GM19043 (cell line): ENCODE results near the gene NTNG1.

Source experiments
- ATAC-seq: cut with Tn5 transposase; IDR thresholded peaks from one replicate; pipeline ENCODE4 v1.9.1; 2021; ENCODE audit warnings: low read depth; ENCODE audit not compliant: unreplicated experiment

Gene NTNG1

GRCh38 chr1:107309962-107310361, 169.1 kb downstream of the NTNG1 start:
- ATAC-seq, result no peak

- no peak for ATAC-seq
Measured at GRCh38 chr1:107315652-107316051, 174.8 kb downstream of the NTNG1 start.

GRCh38 chr1:107318932-107319331, 178.1 kb downstream of the NTNG1 start:
- ATAC-seq, result no peak

- no peak for ATAC-seq
Measured at GRCh38 chr1:107323784-107324183, 182.9 kb downstream of the NTNG1 start.

GRCh38 chr1:107326824-107327445, 186.1 kb downstream of the NTNG1 start:
- no peak for ATAC-seq

GRCh38 chr1:107327446-107327845, 186.6 kb downstream of the NTNG1 start:
- ATAC-seq, result no peak

- no peak for ATAC-seq
Measured at GRCh38 chr1:107328087-107328486, 187.2 kb downstream of the NTNG1 start.

- ATAC-seq, result no peak
Measured at GRCh38 chr1:107339775-107340174, 198.9 kb downstream of the NTNG1 start.

GRCh38 chr1:107342316-107342715, 201.5 kb downstream of the NTNG1 start:
- ATAC-seq, result no peak

- no peak for ATAC-seq
Measured at GRCh38 chr1:107342768-107343167, 201.9 kb downstream of the NTNG1 start.

GRCh38 chr1:107343601-107344000, 202.8 kb downstream of the NTNG1 start:
- ATAC-seq, result no peak

GRCh38 chr1:107344268-107344760, 203.5 kb downstream of the NTNG1 start:
- ATAC-seq, result no peak

- no peak for ATAC-seq
Measured at GRCh38 chr1:107344836-107345235, 204.0 kb downstream of the NTNG1 start.

GRCh38 chr1:107352850-107353249, 212.0 kb downstream of the NTNG1 start:
- ATAC-seq, result no peak

- ATAC-seq, result no peak
Measured at GRCh38 chr1:107357376-107357775, 216.5 kb downstream of the NTNG1 start.

GRCh38 chr1:107358619-107359327, 217.9 kb downstream of the NTNG1 start:
- ATAC-seq, result no peak

GRCh38 chr1:107359472-107360241, 218.8 kb downstream of the NTNG1 start:
- no peak for ATAC-seq

GRCh38 chr1:107362468-107363140, 221.8 kb downstream of the NTNG1 start:
- no peak for ATAC-seq

- ATAC-seq, result no peak
Measured at GRCh38 chr1:107363154-107363553, 222.3 kb downstream of the NTNG1 start.

GRCh38 chr1:107365527-107366240, 224.8 kb downstream of the NTNG1 start:
- ATAC-seq, result no peak
